HG02870 (cell line): ENCODE results near the gene LBHD2.
"Not testable (repeated sequence)": the region's sequence is repeated elsewhere in the genome, so short reads cannot be mapped to it uniquely, and the experiment has no call there.

ENCODE experiments used
- ATAC-seq: cut with Tn5 transposase; IDR thresholded peaks from one replicate; pipeline ENCODE4 v1.9.1; 2021; ENCODE audit warnings: mild to moderate bottlenecking, moderate library complexity; ENCODE audit not compliant: unreplicated experiment

Gene LBHD2

GRCh38 chr14:103084021-103084919, at the start of gene LBHD2:
LBHD2 (plus strand) TSS chr14:103084210; CDS start chr14:103086013, 1,803 bp downstream.
- ATAC-seq, result no peak

GRCh38 chr14:103041464-103041863, 42.5 kb upstream of the LBHD2 start:
- no peak for ATAC-seq

DNA sequence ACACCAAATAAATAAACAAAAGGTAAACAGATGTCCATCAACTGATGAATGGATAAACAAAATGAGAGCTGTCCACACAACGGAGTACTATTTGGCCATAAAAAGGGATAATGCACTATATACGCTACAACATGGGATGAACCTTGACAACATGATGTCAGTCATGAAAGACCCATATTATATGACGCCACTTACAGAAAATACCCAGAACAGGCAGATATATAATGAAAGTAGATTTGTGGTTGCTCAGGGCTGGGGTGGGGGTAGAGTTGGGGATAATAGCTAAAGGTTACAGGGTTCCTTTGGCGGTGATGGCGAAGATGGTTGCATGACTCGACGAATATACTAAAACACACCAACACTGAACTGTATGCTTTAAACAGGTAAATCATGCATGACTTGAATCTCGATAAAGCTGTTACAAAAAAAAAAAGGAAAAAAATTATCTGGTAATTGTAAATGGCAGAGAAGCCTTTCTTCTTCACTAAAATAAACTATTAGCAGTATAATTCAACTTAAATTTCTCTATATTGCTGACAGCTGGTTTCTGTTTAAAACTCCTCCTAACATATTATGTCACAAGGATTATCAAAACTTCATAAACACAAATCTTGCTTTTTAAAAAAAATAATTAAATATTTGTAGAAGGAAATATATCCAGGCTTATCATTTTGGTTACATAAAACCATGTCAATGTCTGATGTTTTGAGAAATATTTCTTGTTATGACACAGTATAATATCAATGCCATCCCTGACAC, 40.6 kb upstream of the LBHD2 start:
- no peak for ATAC-seq

GRCh38 chr14:103045371-103045869, 38.6 kb upstream of the LBHD2 start:
- ATAC-seq, result peak; percentile 48

DNA sequence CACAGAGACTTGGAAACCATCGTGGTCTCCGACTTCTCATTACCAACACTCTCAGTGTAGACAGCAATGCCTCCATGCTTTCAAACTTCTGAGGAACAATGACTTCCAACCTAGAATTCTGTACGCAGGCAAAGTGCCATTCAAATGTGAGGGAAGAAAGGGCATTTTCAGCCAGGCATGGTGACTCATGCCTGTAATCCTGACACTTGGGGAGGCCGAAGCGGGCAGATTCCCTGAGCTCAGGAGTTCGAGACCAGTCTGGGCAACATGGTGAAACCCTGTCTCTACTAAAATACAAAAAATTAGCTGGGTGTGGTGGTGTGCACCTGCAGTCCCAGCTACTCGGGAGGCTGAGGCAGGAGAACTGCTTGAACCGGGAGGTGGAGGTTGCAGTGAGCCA, 36.6 kb upstream of the LBHD2 start:
- ATAC-seq, result not testable (repeated sequence)

DNA sequence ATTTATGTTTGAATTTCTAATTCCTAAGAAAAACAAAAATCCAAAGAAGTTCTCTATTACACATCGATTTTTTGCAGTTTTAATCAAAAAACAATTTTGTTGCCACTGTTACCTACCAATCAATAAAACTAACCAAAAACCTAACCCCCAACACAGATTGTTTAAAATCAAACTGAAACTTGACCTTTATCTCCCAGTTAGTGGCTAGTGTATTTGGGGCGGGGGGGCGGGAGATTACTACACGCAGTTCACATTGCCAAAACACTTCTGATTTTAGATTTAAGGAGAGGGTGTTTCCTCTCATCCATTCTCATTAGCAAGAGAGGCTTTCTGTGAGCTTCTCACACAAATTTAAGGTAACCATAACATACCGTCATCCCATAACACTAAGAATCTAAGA, 33.1 kb upstream of the LBHD2 start:
- ATAC-seq, result no peak

- no peak for ATAC-seq
Observed at GRCh38 chr14:103052407-103052806, 31.6 kb upstream of the LBHD2 start.

DNA sequence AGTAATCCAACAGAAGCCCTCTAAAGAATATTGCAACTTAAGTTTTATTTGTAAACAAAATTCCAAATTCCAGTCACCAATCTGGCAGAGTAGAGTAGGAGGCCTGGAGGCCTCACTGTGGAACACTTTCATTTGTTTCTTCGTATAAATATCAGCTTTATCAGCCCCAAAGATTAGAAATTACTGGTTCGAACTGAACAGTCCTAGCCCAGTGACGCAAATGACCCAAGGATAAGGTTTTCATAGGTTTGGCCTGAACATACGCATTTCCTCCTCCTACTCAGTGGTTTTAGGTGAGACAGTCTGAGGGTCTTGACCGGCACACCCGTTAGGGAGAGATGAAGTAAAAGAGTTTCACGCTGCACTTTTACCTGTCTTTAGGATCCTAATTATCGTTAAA, 28.3 kb upstream of the LBHD2 start:
- ATAC-seq, result no peak

GRCh38 chr14:103056322-103057027, 27.5 kb upstream of the LBHD2 start:
- ATAC-seq, result no peak

GRCh38 chr14:103057028-103057371, 27.0 kb upstream of the LBHD2 start:
- peak; percentile 14 for ATAC-seq

GRCh38 chr14:103057372-103058163, 26.4 kb upstream of the LBHD2 start, which contains the start of gene CDC42BPB:
CDC42BPB (minus strand) TSS chr14:103057549; CDS start chr14:103057173, 376 bp downstream.
- ATAC-seq, result peak; percentile 56

- no peak for ATAC-seq
Observed at GRCh38 chr14:103058164-103059055, 25.6 kb upstream of the LBHD2 start.

DNA sequence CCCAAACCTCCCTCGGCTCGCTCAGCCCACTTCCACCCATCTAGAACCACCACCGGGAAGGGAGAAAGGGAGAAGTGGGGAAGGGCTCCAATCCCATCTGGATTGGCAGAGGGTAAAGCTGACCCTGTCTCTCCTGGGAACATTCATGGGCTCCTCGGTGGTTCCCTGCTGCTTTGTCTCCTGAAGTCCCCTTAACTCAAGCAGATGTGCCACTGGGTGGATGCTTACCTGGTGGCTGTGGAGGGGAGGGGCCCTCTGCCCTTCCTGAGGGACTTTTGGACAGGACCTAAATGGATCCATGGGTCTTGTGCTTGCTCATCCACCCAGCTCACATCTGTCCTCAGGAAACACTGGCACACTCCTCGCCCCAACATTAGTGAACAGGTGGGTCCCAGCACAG, 24.5 kb upstream of the LBHD2 start:
- ATAC-seq, result no peak

GRCh38 chr14:103061482-103061976, 22.5 kb upstream of the LBHD2 start:
- no peak for ATAC-seq

DNA sequence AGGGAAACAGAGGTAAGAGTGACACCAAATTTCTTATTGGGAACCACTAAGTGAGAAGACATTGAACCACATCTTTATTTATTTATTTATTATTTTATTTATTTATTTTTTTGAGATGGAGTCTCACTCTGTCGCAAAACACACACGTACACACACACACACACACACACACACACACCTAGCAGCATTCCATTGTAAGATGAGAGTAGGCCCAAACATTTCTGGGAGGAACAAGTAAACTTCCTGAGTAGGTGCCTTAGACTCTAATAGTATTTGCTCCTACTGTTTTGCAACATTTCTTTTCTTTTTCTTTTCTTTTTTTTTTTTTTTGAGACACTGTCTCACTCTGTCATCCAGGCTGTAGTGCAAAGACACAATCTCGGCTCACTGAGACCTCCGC, 19.6 kb upstream of the LBHD2 start:
- no peak for ATAC-seq

GRCh38 chr14:103064978-103065377, 19.0 kb upstream of the LBHD2 start:
- no peak for ATAC-seq

- no peak for ATAC-seq
Observed at GRCh38 chr14:103065861-103066260, 18.1 kb upstream of the LBHD2 start.

GRCh38 chr14:103066399-103066798, 17.6 kb upstream of the LBHD2 start:
- ATAC-seq, result no peak
